Endometrial microvascular endothelial cells (primary cell): ENCODE data around the gene C2. TPM values are rescaled to one million over a fixed set of nuclear protein-coding genes. Genes with fewer than 3 reads are reported as not detected.

Experiments used
- in situ Hi-C: cut with HindIII; loops from 2 replicates; pipeline ENCODE4 v1.10.0; 2017; ENCODE audit warnings: low sequenced_read_pairs, low pct_unique_long_range_greater_than_20kb; ENCODE audit errors: inconsistent ontology term
- total RNA-seq: library from RNA; depleted of rRNA; stranded (reverse); fragments of >200 nt; gene quantifications from one replicate; pipeline ENCODE4 v1.2.3, GENCODE V29; 2015; ENCODE audit errors: inconsistent ontology term

Gene C2
- total RNA-seq, 1 donor from 2014 or later: not detected

- in situ Hi-C loops: loop anchor here (25.0 kb wide), 1 partner anchor 164 kb away; the partner anchor contains the start of gene TNXB
Measured at GRCh38 chr6:31948306-31948705, 20.8 kb downstream of the C2 start.

DNA sequence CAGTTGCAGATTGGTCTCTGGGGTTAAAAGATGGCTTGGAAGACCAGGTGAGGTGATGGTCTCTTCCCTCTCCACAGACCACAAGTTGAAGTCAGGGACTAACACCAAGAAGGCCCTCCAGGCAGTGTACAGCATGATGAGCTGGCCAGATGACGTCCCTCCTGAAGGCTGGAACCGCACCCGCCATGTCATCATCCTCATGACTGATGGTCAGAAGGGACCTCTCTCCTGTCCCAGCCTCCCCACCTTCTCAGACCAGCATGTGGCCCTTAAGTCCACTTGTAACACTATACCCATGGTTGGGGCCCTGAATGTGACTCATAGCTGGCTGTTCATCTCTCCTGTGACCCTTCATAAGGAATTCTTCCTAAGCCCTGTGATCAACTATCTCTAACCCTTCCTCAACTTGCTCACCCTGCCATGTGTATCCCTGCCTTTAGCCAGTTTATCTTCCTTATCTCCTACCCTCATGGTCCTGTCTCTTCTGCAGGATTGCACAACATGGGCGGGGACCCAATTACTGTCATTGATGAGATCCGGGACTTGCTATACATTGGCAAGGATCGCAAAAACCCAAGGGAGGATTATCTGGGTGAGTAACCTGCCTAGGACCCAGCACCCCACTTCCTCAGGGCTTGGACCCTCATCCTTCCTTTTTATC, 21.4 kb downstream of the C2 start:
- in situ Hi-C loops: loop anchor here (25.0 kb wide), 1 partner anchor 163 kb away; the partner anchor contains the start of gene TNXB

DNA sequence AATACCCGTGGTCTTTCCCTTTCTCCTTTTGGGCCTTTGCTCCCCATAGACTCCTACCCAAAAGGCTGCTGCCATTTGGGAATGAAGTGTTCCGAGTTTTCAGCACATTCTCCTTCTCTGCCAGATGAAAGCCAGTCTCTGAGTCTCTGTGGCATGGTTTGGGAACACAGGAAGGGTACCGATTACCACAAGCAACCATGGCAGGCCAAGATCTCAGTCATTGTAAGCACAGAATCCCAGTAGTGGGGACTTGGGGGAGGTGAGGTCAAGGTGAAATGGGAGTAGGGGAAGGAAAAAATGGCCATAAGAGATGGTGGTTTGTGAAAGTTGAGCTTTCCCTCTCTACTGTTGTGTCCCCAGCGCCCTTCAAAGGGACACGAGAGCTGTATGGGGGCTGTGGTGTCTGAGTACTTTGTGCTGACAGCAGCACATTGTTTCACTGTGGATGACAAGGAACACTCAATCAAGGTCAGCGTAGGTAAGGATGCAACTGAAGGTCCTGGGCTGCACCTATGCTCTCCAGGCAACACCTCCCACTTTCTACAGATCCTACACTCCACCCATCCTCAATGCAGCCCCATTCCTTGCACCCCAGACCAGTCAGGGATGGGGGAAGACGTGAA, 22.5 kb downstream of the C2 start:
- in situ Hi-C loops: loop anchor here (25.0 kb wide), 1 partner anchor 162 kb away; the partner anchor contains the start of gene TNXB

DNA sequence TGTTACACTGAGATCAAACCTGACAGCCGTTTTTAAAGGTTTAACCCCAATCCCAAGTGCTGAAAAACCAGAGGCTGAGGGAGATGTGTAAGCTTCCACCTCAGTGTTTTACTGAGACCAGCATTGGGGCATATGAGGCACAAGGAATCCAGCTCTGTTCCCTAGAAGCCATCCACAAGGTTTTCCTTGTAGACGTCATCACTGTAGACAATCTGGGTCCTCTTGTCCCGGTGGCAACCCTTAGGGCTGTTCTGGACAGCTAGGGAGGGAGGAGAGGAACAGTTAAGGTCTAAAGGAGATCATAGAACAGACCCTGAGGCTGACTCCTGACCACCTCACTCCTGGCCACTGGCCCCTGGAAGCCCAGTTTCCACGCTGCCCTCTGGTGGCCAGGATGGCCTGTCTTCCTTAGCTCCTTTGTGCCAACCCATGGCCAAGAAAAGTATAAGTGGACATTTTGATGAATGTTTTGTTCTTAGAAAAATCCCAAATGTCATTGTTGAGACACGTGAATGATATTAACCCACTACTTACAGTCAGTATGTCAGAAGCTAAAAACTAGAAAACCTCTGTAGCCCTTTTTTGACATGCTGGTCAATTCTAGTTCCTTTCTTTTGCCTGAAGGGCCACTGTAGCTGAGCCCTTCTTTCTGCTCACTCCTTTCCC, 24.8 kb downstream of the C2 start:
- in situ Hi-C loops: no loop called here

- in situ Hi-C loops: no loop called here
Measured at GRCh38 chr6:31952890-31953289, 25.4 kb downstream of the C2 start.

DNA sequence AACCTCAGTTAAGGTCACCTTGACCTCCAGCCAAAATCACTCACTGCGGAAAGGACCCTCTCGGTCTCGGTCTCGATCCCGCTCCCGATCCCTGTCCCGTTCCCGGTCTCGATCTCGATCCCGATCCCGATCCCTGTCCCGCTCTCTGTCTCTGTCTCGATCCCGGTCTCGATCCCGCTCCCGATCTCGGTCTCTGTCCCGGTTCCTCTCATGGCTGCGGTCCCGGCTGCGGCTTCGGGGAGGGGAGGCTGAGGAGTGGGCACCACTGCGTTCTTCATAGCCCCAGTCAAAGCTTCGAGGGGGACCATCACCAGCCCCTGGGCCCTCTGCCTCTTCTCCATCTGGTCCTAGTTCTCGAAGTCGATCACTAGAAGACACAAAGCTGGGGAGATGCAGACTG, 27.0 kb downstream of the C2 start:
- in situ Hi-C loops: no loop called here

- in situ Hi-C loops: no loop called here
Measured at GRCh38 chr6:31956796-31957195, 29.3 kb downstream of the C2 start.

GRCh38 chr6:31958412-31958740, 30.9 kb downstream of the C2 start:
- in situ Hi-C loops: no loop called here

GRCh38 chr6:31958741-31959739, 31.5 kb downstream of the C2 start, which contains the start of the genes NELFE and SKIC2:
Gene NELFE, minus strand, starts transcription at chr6:31958971. Its CDS starts 525 bp downstream, at chr6:31958446.
Gene SKIC2, plus strand, starts transcription at chr6:31959175. Its CDS starts 18 bp downstream, at chr6:31959193.
- in situ Hi-C loops: no loop called here

DNA sequence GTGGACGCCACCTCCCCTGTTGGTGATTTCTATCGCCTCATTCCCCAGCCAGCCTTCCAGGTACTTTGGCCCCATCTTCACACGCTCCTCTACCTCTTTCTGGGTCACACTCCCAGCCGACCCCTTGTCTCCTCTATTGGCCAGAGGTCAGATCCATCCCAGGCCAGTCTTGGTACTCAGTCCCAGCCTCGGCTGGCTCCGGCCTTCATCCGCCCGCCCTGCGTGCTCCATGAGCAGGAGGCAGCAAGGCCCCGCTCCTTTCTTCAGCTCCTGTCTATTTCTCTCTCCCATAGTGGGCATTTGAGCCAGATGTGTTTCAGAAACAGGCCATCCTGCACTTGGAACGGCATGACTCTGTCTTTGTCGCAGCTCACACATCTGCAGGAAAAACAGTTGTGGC, 34.1 kb downstream of the C2 start:
- in situ Hi-C loops: no loop called here

DNA sequence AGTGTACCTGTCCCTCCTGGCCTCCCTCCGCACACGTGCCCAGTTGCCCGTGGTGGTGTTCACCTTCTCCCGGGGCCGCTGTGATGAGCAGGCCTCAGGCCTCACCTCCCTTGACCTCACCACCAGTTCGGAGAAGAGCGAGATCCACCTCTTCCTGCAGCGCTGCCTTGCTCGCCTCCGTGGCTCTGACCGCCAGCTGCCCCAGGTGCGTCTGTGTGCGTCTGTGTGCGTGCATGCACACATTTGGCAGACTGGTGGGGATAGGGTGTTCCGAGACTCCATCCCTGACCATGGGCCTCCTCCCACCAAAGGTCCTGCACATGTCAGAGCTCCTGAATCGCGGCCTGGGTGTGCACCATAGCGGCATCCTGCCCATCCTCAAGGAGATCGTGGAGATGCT, 36.4 kb downstream of the C2 start:
- in situ Hi-C loops: no loop called here

GRCh38 chr6:31965700-31966099, 38.2 kb downstream of the C2 start:
- in situ Hi-C loops: no loop called here

GRCh38 chr6:31966506-31966905, 39.0 kb downstream of the C2 start:
- in situ Hi-C loops: no loop called here

DNA sequence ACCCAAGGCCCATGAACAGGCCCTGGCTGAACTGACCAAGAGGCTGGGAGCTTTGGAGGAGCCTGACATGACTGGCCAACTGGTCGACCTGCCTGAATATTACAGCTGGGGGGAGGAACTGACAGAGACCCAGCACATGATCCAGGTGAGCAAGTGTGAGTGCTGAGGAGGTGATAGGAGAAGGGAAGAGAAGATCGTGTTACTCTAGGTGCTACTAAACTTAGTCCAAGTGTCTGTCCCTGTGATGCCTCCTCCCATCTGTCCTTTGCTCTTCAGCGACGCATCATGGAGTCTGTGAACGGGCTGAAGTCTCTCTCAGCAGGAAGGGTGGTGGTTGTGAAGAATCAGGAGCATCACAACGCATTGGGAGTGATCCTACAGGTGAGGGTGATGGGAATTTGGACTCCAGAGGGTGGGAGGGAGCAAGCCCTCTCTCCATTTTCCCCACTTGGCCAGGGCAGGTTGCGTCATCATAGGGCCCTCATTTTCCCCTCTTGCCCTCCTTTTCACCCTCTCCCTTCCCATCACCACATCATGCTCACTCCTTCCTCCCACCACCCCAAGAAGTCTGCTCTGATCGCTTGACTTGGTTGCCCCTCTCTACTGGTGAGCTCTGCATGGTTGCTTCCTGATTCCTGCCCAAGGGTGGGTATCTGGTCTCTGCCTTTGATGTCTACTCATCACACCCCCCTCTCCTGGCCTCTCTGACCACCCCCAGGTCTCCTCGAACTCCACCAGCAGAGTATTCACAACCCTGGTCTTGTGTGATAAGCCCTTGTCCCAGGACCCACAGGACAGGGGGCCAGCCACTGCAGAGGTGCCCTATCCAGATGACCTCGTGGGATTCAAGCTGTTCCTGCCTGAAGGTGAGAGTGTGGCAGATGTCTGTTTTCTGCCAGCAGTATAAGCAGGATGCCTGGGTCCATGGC, 39.7 kb downstream of the C2 start:
- in situ Hi-C loops: no loop called here

- in situ Hi-C loops: no loop called here
Measured at GRCh38 chr6:31967926-31968320, 40.4 kb downstream of the C2 start.

GRCh38 chr6:31968326-31968725, 40.8 kb downstream of the C2 start:
- in situ Hi-C loops: no loop called here

- in situ Hi-C loops: no loop called here
Measured at GRCh38 chr6:31968791-31969711, 41.5 kb downstream of the C2 start.
